ENCODE measurements around the gene COIL. TPM values are rescaled to one million over a fixed set of nuclear protein-coding genes. Genes with fewer than 3 reads are reported as not detected.
A peak's percentile ranks its signal among the peaks of the same experiment; 100 is the strongest.

Gene COIL
- total and polyA plus RNA-seq, 12 donors = 5.2 to 10.3 (median 8.1) TPM

GRCh38 chr17:57001541-57001940, 40.7 kb upstream of the COIL start:
- H3K4me1 ChIP-seq = peaks cover 0 to 12% (median 0%) of the 10 kb centered on the region in 9 donors
- peaks cover 0 to 97% (median 40%) of the 10 kb centered on the region in 9 donors for H3K36me3 ChIP-seq
- no peak for TF ChIP-seq CTCF (IDR thresholded peaks at IDR 0.05)

GRCh38 chr17:56997313-56997712, 36.5 kb upstream of the COIL start:
- H3K9me3 ChIP-seq = no peaks in the 10 kb centered on the region
- H3K4me3 ChIP-seq = no peak overlapping the region
- no peaks in the 10 kb centered on the region for H3K27me3 ChIP-seq
- ATAC-seq (no peak), DNase-seq (no peak)
- WGBS, 2 donors = 92 to 97% methylated on average over 2 of the region's 2 CpGs
- peaks cover 0 to 97% (median 44%) of the 10 kb centered on the region in 9 donors for H3K36me3 ChIP-seq
- no peak for TF ChIP-seq CTCF (IDR thresholded peaks at IDR 0.05)
- intact Hi-C loops (cut with DNase I) = loop anchor here in 1 of 10 donors (10.0 kb wide), 1 partner anchor 57 kb away; no protein-coding TSS in a partner anchor
- peaks cover 0 to 7% (median 0%) of the 10 kb centered on the region in 9 donors for H3K4me1 ChIP-seq
- H3K27ac ChIP-seq = no peak overlapping the region

More at GRCh38 chr17:57001541-57001940, 40.7 kb upstream of the COIL start:
- Histone ChIP-seq H3K4me3 (no peak overlapping the region), H3K9me3 (no peaks in the 10 kb centered on the region), H3K27me3 (no peaks in the 10 kb centered on the region), H3K27ac (no peak overlapping the region)
- 89% methylated on average over 7 of the region's 7 CpGs for WGBS, 2 donors
- intact Hi-C loops (cut with DNase I) = loop anchor here in 4 of 10 donors (10.0 kb wide), 1 partner anchor 113 kb away; no protein-coding TSS in a partner anchor
- ATAC-seq (no peak), DNase-seq (no peak)

GRCh38 chr17:56995766-56996165, 34.9 kb upstream of the COIL start:
- Histone ChIP-seq H3K9me3 (no peaks in the 10 kb centered on the region), H3K4me3 (no peak overlapping the region), H3K4me1 (peaks cover 0 to 7% (median 0%) of the 10 kb centered on the region in 9 donors), H3K27ac (no peak overlapping the region), H3K27me3 (no peaks in the 10 kb centered on the region), H3K36me3 (peaks cover 0 to 97% (median 43%) of the 10 kb centered on the region in 9 donors)
- WGBS, 2 donors = 76 to 80% methylated on average over 1 of the region's 1 CpG
- no peak for ATAC-seq
- intact Hi-C loops (cut with DNase I) = loop anchor here in 1 of 10 donors (10.0 kb wide), 1 partner anchor 59 kb away; no protein-coding TSS in a partner anchor
- no peak for TF ChIP-seq CTCF (IDR thresholded peaks at IDR 0.05)
- DNase-seq = no peak

- intact Hi-C loops (cut with DNase I) = loop anchor here in 1 of 10 donors (10.0 kb wide), 1 partner anchor 61 kb away; no protein-coding TSS in a partner anchor
- peak overlapping the region in 1 of 10 donors; percentile 13 for H3K27ac ChIP-seq
Measured at GRCh38 chr17:56994009-56994792, 33.4 kb upstream of the COIL start.

More at GRCh38 chr17:56994009-56994792, 33.4 kb upstream of the COIL start:
- TF ChIP-seq CTCF (IDR thresholded peaks at IDR 0.05) = no peak
- ATAC-seq = peak in 3 of 8 donors; percentile 30 to 62 (median 51)
- H3K9me3 ChIP-seq = no peaks in the 10 kb centered on the region
- H3K4me3 ChIP-seq = no peak overlapping the region
- peaks cover 0 to 100% (median 54%) of the 10 kb centered on the region in 9 donors for H3K36me3 ChIP-seq
- H3K4me1 ChIP-seq = peaks cover 0 to 7% (median 0%) of the 10 kb centered on the region in 9 donors
- 93 to 95% methylated on average over 4 of the region's 4 CpGs for WGBS, 2 donors
- H3K27me3 ChIP-seq = no peaks in the 10 kb centered on the region
- DNase-seq = no peak
